Measurements from ENCODE around the gene SCUBE1.

The SCUBE1 gene

GRCh38 chr22:43150731-43151206 is 192.4 kb downstream of the SCUBE1 start:
- no peak for DNase-seq

DNA sequence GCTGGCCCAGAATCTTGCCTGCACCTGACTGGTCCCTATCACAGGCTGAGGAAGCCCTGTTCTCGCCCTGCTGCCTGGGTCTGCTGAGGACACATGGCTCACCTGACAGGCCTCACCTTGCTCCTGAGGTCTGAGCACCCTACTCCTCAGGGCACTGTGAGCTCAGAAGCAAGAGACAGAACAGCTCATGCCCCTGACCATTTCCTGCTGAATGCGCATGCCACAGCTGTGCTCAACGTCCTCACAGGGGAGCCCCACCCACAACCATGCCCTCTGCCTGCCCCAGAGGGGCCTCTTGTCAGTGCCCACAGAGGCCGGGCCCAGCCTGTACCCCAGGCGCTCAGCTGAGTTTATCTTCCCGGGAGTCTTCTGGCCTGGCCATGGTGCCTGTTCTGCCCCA is 194.6 kb downstream of the SCUBE1 start:
- DNase-seq: peak; percentile 23

- DNase-seq: no peak
Observed at GRCh38 chr22:43147821-43148220, 195.4 kb downstream of the SCUBE1 start.

Data from activated CD4-positive, alpha-beta T cell treated with anti-CD3 and anti-CD28 coated beads, Interleukin-10, Interleukin-2, amounts not matched to agents 100 ng/mL and 50 ng/mL, durations not matched to agents 16 hours and 8 hours (primary cell).